GM12892 (cell line): ENCODE measurements around the gene GRID1.

Experiments
- DNase-seq: peaks from one replicate; pipeline ENCODE4 v3.0.0; 2011; ENCODE audit not compliant: insufficient read length
- FAIRE-seq: peaks from 2 replicates; lab custom pipeline; 2011; peaks lifted over from hg19 to GRCh38; lab: Jason Lieb, UNC
- POLR2A ChIP-seq: IDR thresholded peaks from 2 replicates; pipeline ENCODE4 v1.6.1; 2011; ENCODE audit warnings: low read depth, low read length, control low read depth
- POLR2AphosphoS5 ChIP-seq: IDR thresholded peaks from 2 replicates; pipeline ENCODE4 v1.6.1; 2011; ENCODE audit warnings: low read depth, low read length, control low read depth
- TAF1 ChIP-seq: IDR thresholded peaks from 2 replicates; pipeline ENCODE4 v1.6.1; 2011; ENCODE audit warnings: low read depth, mild to moderate bottlenecking, control low read depth, low read length, borderline replicate concordance

GRID1 gene

GRCh38 chr10:86335831-86336230 lies 30.8 kb downstream of the GRID1 start:
- DNase-seq (no peak), FAIRE-seq (no peak)
- TF ChIP-seq TAF1 (no peak), POLR2A (no peak), POLR2AphosphoS5 (no peak)

GRCh38 chr10:86335257-86335656 lies 31.3 kb downstream of the GRID1 start:
- TF ChIP-seq POLR2A = no peak
- TF ChIP-seq POLR2AphosphoS5 = no peak
- TF ChIP-seq TAF1 = no peak
- no peak for FAIRE-seq
- no peak for DNase-seq

GRCh38 chr10:86334488-86335085 lies 32.0 kb downstream of the GRID1 start:
- TF ChIP-seq POLR2A = no peak
- TF ChIP-seq POLR2AphosphoS5 = no peak
- TF ChIP-seq TAF1 = no peak
- DNase-seq = no peak
- no peak for FAIRE-seq

GRCh38 chr10:86333826-86334487 lies 32.6 kb downstream of the GRID1 start:
- TF ChIP-seq TAF1 = no peak
- no peak for TF ChIP-seq POLR2AphosphoS5
- no peak for TF ChIP-seq POLR2A
- DNase-seq (no peak), FAIRE-seq (no peak)

- TF ChIP-seq POLR2AphosphoS5 (no peak), TAF1 (no peak), POLR2A (no peak)
- DNase-seq = no peak
- no peak for FAIRE-seq
Observed at GRCh38 chr10:86331861-86332260, 34.7 kb downstream of the GRID1 start.

- TF ChIP-seq POLR2A (no peak), POLR2AphosphoS5 (no peak), TAF1 (no peak)
- no peak for DNase-seq
- FAIRE-seq = no peak
Observed at GRCh38 chr10:86330778-86331763, 35.5 kb downstream of the GRID1 start.

GRCh38 chr10:86329896-86330680 lies 36.5 kb downstream of the GRID1 start:
- DNase-seq = no peak
- TF ChIP-seq POLR2A (no peak), TAF1 (no peak), POLR2AphosphoS5 (no peak)
- FAIRE-seq = no peak

- TF ChIP-seq POLR2A = no peak
- TF ChIP-seq TAF1 = no peak
- TF ChIP-seq POLR2AphosphoS5 = no peak
- FAIRE-seq = no peak
- DNase-seq = no peak
Observed at GRCh38 chr10:86329093-86329710, 37.4 kb downstream of the GRID1 start.

GRCh38 chr10:86327954-86328725 lies 38.5 kb downstream of the GRID1 start:
- FAIRE-seq = no peak
- DNase-seq = no peak
- no peak for TF ChIP-seq POLR2AphosphoS5
- TF ChIP-seq POLR2A = no peak
- TF ChIP-seq TAF1 = no peak

GRCh38 chr10:86325158-86325557 lies 41.4 kb downstream of the GRID1 start:
- no peak for TF ChIP-seq TAF1
- no peak for TF ChIP-seq POLR2AphosphoS5
- TF ChIP-seq POLR2A = no peak
- FAIRE-seq = no peak
- DNase-seq = no peak

- DNase-seq = no peak
- TF ChIP-seq TAF1 = no peak
- TF ChIP-seq POLR2AphosphoS5 = no peak
- no peak for TF ChIP-seq POLR2A
- no peak for FAIRE-seq
Observed at GRCh38 chr10:86321568-86321967, 45.0 kb downstream of the GRID1 start.

GRCh38 chr10:86319676-86320075 lies 46.9 kb downstream of the GRID1 start:
- no peak for FAIRE-seq
- DNase-seq = no peak
- no peak for TF ChIP-seq POLR2A
- no peak for TF ChIP-seq POLR2AphosphoS5
- TF ChIP-seq TAF1 = no peak
